GM18508 (cell line): ENCODE data around the gene NCSTN.
A peak's percentile ranks its signal among the peaks of the same experiment; 100 is the strongest.
"Not testable (repeated sequence)": the region's sequence is repeated elsewhere in the genome, so short reads cannot be mapped to it uniquely, and the experiment has no call there.

Experiments
- ATAC-seq: cut with Tn5 transposase; IDR thresholded peaks from one replicate; pipeline ENCODE4 v1.9.1; 2021; ENCODE audit warnings: moderate number of reproducible peaks; ENCODE audit not compliant: insufficient read depth, unreplicated experiment

Gene NCSTN

GRCh38 chr1:160369087-160369486 is 25.9 kb downstream of the NCSTN start:
- no peak for ATAC-seq

DNA sequence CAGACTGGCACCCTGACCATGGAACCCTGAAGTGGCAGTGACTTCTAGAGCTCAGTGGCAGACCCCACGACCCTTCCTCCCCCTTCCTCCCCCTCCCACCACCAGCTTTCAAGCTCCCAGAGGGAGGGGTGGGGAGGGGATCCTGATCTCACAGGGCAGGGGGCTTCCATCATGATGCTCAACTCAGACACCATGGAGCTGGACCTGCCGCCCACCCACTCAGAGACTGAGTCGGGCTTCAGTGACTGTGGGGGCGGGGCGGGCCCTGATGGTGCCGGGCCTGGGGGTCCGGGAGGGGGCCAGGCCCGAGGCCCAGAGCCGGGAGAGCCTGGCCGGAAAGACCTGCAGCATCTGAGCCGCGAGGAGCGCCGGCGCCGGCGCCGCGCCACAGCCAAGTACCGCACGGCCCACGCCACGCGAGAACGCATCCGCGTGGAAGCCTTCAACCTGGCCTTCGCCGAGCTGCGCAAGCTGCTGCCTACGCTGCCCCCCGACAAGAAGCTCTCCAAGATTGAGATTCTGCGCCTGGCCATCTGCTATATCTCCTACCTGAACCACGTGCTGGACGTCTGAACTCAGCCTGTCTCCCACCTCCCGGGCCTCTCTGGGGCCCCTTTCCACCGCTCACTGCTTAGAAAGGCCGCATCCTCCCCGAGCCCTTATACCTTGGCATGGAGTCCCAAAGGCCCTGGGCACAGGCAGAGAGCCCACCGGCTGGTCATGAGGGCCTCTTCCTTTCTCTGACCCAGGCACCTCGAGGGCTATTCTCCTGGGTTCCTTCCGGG is 27.6 kb downstream of the NCSTN start:
- ATAC-seq, result no peak

- ATAC-seq, result no peak
These were observed 28.1 kb downstream of the NCSTN start for GRCh38 chr1:160371346-160371631.

DNA sequence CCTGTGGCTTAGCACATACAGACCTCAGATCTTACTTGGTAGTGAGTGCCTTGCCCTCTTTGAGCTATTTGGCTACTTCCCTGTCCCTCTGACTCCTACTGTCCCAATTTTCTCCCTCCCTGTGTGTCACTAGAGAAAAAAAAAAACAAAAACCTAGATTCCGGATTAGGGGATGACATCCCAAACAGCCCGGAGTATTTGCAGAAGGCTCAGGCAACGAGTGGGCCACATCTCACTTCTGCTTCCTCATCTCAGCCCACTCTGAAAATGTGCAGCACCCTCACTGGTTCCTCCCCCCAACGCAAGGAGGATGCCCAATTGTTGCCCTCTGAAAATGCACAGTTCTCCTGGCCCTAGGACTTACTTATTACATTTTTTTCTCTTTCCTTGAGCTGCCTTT is 28.6 kb downstream of the NCSTN start:
- no peak for ATAC-seq

- no peak for ATAC-seq
These were observed 30.5 kb downstream of the NCSTN start for GRCh38 chr1:160373696-160374095.

DNA sequence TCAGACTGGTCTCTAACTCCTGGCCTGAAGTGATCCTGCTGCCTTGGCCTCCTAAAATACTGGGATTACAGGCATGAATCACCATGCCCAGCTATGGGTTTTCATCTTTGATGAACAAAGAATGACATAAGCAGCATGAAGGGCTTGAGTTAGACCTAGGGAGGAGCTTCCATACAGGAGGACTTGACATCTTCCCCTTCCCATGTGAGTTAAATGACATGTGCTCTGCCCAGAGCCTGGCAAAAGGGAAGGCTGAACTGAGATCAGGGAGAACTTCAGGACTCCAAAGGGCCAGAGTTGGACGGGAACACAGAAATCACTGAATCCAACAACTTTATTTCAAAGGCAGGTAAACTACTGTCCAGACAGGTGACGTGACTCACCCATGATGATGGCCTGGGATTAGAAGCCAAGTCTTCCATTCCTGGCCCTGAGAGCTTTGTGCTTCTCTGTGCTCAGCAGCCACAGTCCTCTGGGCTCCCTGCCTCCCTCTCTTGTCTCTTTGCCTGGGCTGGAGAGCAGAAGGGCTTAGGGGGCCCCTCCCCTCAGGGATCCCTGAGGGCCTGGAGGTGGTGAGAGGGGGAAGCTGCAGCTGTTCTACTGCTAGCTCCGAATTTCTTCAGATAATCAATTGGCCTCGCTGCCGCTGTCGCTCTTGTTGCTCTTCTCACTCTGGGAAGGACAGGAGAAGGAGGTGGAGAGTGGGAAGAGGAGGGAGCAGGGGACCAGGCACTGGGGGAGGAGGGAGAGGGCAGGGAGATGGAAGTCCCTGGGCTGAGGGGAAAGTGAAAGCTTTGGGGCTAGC is 31.3 kb downstream of the NCSTN start:
- no peak for ATAC-seq

DNA sequence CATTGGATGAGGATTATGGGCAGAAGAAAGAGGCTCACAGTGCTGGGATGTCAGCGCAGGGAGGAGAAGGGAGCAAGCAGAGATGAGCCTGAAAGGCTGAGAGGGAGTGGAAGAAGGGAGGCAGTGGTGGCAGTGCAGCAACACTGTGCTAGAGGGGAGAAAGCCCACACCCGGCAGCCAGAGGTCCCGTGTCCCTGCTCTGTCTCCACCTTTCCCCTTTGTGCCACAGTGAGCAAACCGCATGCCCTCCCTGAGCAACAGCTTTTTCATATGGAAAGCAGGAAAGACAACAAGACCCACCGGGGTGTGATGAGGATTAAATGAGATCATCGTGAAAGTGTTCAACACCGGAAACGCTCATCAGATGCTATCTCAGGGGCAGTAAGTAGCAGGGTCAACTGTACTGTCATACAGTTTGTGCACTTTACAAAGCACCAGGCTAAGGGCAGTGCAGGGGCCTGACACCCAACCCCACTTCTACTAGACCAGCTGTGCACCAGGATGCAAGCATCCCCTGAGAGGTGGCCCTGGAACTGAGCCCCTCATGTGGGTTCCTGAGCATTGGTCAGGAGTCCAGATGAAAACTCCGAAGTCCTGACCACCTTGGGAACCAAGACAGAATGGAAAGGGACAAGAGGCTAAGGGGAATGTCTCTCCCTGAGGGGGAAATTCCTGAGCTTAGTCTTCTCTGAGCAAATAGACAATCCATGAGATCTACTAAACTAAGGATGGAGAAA is 32.8 kb downstream of the NCSTN start:
- peak; percentile 61 for ATAC-seq

GRCh38 chr1:160376525-160377131 is 33.4 kb downstream of the NCSTN start:
- ATAC-seq, result no peak

DNA sequence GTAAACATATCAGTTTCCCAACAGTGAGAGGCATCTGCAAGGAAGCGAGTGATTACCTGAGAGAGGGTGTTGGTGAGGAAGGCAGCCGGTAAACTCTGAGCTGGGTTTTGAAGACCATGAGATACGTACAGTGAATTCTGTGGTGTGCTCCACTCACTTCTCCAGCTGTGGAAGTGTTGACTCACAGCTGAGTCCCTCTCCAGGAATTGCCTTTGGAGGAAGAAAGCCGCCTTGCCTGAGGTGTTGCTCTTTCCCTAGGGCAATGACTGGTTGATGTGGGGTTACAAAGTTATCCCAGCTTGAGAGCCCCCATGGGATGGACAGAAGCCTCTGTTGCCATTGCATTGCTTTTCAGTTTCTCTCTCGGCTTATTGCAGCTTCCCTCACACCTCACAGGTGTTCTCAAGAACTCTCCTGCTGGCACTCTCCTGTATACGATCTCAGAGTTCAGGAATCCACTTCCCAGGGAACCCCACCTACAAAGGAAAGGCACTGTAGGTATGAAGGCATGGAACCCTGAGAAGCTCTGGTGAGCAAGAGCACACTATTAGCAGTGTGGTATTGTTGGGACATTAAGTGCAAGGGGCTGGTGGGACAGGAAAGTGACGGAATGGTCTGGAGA is 34.5 kb downstream of the NCSTN start:
- no peak for ATAC-seq

- not testable (repeated sequence) for ATAC-seq
These were observed 41.6 kb downstream of the NCSTN start for GRCh38 chr1:160384812-160385211.

DNA sequence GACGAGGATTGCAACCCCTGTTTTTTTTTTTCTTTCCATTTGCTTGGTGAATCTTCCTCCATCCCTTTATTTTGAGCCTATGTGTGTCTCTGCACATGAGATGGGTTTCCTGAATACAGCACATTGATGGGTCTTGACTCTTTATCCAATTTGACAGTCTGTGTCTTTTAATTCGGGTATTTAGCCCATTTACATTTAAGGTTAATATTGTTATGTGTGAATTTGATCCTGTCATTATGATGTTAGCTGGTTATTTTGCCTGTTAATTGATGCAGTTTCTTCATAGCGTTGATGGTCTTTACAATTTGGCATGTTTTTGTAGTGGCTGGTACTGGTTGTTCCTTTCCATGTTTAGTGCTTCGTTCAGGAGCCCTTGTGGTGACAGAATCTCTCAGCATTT is 45.2 kb downstream of the NCSTN start:
- not testable (repeated sequence) for ATAC-seq

DNA sequence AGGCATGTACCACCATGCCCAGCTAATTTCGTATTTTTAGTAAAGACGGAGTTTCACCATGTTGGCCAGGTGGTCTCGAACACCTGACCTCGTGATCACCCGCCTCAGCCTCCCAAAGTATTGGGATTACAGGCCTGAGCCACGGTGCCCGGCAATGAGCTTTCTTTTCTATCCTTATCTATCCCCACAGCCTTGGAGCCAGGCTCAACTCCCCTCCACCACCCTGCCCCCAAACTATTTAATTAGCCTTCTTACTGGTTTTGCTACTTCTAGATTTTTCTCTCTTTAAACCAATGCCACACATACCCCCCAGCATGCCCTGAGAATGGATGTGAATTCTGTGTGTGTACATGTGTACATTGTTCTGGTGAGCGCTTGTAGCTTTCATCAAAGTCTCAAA is 51.5 kb downstream of the NCSTN start:
- ATAC-seq, result no peak

- no peak for ATAC-seq
These were observed 54.5 kb downstream of the NCSTN start for GRCh38 chr1:160397651-160398050.

- ATAC-seq, result no peak
These were observed 55.6 kb downstream of the NCSTN start for GRCh38 chr1:160398823-160399222.

DNA sequence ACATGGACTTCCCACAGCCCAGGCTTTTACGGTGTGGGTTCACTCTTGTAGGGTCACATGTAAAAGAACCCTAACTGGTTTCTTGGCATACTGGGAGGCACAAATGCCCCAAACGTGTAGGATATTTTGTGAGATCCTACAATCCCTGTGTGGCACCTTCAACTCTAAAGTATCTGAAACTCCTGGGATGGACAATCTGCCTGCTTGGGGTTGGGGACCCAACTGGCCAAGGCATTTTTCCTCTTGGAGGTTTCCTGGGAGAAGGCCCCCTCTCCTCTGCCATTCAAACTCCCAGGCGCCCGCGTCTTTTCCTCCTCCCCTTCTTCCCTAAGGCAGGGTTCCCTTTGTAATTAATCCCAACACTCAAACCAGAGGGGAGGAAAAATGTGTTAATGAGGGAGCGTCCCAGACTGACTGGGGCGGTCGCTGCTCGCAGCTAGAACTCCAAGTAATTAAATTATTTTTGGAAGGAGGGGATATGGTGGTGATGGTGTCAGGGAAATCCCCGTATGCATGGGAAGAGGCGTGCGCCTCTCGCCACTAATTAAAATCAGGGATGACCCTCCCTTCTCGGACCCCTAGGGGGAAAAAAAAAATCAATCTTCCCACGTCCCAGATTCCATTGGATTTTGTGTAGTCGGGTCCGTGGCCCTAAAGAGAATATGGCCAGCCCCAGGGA is 56.5 kb downstream of the NCSTN start:
- ATAC-seq, result no peak

GRCh38 chr1:160400223-160400645 is 57.1 kb downstream of the NCSTN start, which contains the start of gene VANGL2:
Gene VANGL2, plus strand, starts transcription at chr1:160400564. Its CDS starts 15,274 bp downstream, at chr1:160415838.
- no peak for ATAC-seq

GRCh38 chr1:160400646-160401486 is 57.7 kb downstream of the NCSTN start:
- no peak for ATAC-seq

DNA sequence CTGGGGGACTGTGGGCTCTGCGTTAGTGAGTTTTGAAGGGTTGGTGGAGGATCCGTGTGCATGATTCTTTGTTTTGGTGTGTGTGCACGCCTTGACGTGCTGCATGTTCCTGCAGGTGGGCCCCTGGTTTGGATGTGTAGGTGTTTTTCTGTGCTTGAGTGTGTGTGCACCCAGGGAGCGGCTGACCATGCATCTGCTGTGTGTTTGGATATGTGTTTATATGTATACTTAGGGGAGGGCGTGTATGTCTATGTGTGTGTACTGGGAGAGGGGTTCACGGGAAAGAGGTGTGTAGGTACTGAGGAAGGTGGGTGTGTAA is 58.3 kb downstream of the NCSTN start:
- no peak for ATAC-seq
